ENCODE measurements around the gene FBXL20. TPM values are rescaled to one million over a fixed set of nuclear protein-coding genes. Genes with fewer than 3 reads are reported as not detected.
"Not testable (repeated sequence)": the region's sequence is repeated elsewhere in the genome, so short reads cannot be mapped to it uniquely, and the experiment has no call there.

The FBXL20 gene
- total RNA-seq, 1 experiment from 2014 or later = 9.9 TPM

GRCh38 chr17:39385040-39385439, 16.4 kb downstream of the FBXL20 start:
- DNase-seq (ENCODE audit: low read depth) = no peak

GRCh38 chr17:39380144-39380543, 21.3 kb downstream of the FBXL20 start:
- DNase-seq (ENCODE audit: low read depth) = no peak

- no peak for DNase-seq (ENCODE audit: low read depth)
Measured at GRCh38 chr17:39376434-39376833, 25.0 kb downstream of the FBXL20 start.

GRCh38 chr17:39367805-39368204, 33.6 kb downstream of the FBXL20 start:
- not testable (repeated sequence) for DNase-seq (ENCODE audit: low read depth)

- no peak for DNase-seq (ENCODE audit: low read depth)
Measured at GRCh38 chr17:39365872-39366271, 35.6 kb downstream of the FBXL20 start.

- DNase-seq (ENCODE audit: low read depth) = no peak
Measured at GRCh38 chr17:39365242-39365641, 36.2 kb downstream of the FBXL20 start.

GRCh38 chr17:39364236-39365025, 37.0 kb downstream of the FBXL20 start:
- DNase-seq (ENCODE audit: low read depth) = no peak

GRCh38 chr17:39361064-39361463, 40.4 kb downstream of the FBXL20 start:
- no peak for DNase-seq (ENCODE audit: low read depth)

- DNase-seq (ENCODE audit: low read depth) = no peak
Measured at GRCh38 chr17:39360537-39360936, 40.9 kb downstream of the FBXL20 start.

- DNase-seq (ENCODE audit: low read depth) = no peak
Measured at GRCh38 chr17:39359994-39360393, 41.4 kb downstream of the FBXL20 start.

GRCh38 chr17:39357986-39358385, 43.4 kb downstream of the FBXL20 start:
- no peak for DNase-seq (ENCODE audit: low read depth)

- DNase-seq (ENCODE audit: low read depth) = no peak
Measured at GRCh38 chr17:39357488-39357887, 43.9 kb downstream of the FBXL20 start.

- no peak for DNase-seq (ENCODE audit: low read depth)
Measured at GRCh38 chr17:39352986-39353385, 48.4 kb downstream of the FBXL20 start.

GRCh38 chr17:39352511-39352910, 48.9 kb downstream of the FBXL20 start:
- no peak for DNase-seq (ENCODE audit: low read depth)

GRCh38 chr17:39351508-39351907, 49.9 kb downstream of the FBXL20 start:
- DNase-seq (ENCODE audit: low read depth) = no peak

GRCh38 chr17:39349246-39349645, 52.2 kb downstream of the FBXL20 start:
- DNase-seq (ENCODE audit: low read depth) = peak; percentile 14

GRCh38 chr17:39346863-39347262, 54.6 kb downstream of the FBXL20 start:
- DNase-seq (ENCODE audit: low read depth) = not testable (repeated sequence)

- no peak for DNase-seq (ENCODE audit: low read depth)
Measured at GRCh38 chr17:39341541-39341940, 59.9 kb downstream of the FBXL20 start.

GRCh38 chr17:39340731-39341130, 60.7 kb downstream of the FBXL20 start:
- no peak for DNase-seq (ENCODE audit: low read depth)

GRCh38 chr17:39339272-39339671, 62.2 kb downstream of the FBXL20 start:
- no peak for DNase-seq (ENCODE audit: low read depth)

- not testable (repeated sequence) for DNase-seq (ENCODE audit: low read depth)
Measured at GRCh38 chr17:39337649-39338048, 63.8 kb downstream of the FBXL20 start.

- no peak for DNase-seq (ENCODE audit: low read depth)
Measured at GRCh38 chr17:39335704-39336223, 65.7 kb downstream of the FBXL20 start.

GRCh38 chr17:39334008-39334744, 67.2 kb downstream of the FBXL20 start:
- DNase-seq (ENCODE audit: low read depth) = not testable (repeated sequence)

Measured in M059J (cell line).